Choroid plexus epithelial cell (primary cell): ENCODE measurements around the gene FZR1.

Experiments used
- DNase-seq: peaks from one replicate; pipeline ENCODE4 v3.0.0-alpha.2; 2010; ENCODE audit warnings: low read depth
- H3K4me3 ChIP-seq: 2 replicates; pipeline ENCODE4 v1.5.1; 2011; ENCODE audit warnings: low read depth, mild to moderate bottlenecking, control low read depth, low read length, moderate library complexity
- CTCF ChIP-seq: conservative IDR thresholded peaks from 2 replicates; pipeline ENCODE4 v1.5.1; 2011; ENCODE audit warnings: low read depth, mild to moderate bottlenecking, control low read depth, inconsistent platforms, low read length, moderate library complexity

Gene FZR1

DNA sequence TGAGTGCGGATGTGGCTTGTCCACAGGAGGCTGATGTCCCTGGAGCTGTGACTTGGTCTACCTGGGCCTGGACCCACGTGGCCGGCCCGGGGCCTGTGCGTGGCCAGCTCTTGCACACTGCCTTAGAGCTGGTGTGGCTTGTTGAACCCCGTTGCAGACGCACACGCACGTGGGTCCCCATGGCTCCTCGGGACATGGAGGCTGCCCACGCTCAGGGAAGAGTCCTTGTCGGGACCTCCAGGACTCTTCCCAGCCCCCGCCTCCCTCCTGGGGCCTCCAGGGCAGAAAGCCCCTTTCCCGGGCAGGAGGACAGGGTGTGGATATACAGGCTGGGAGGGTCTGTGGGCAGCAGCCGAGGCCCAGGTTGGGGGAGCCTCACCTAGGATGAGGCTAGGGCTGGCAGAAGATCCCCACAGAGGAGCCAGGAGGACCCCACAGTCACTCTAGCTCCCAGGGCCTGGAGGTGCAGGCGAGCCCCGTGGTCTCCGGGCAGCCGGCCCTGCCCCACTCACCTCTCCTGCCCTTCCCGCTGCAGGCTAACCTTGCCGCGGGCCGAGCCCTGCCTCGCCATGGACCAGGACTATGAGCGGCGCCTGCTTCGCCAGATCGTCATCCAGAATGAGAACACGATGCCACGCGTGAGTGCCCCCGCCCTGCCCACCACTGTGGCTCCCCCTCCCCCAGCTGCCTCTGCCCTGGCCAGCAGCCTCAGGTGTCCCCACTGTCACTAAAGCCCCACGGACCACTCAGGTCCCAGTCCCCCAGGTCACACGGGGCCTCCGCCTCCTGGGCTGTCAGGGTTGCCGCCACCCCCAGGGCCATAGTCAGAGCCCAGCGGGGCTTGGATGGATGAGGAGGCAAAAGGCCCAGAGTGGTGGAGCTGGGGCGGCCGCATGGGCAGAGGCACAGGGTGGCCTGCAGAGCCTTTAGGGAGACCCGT is 16.6 kb downstream of the FZR1 start:
- H3K4me3 ChIP-seq, result no peak overlapping the region
- no peak for DNase-seq
- TF ChIP-seq CTCF, result no peak

- DNase-seq, result no peak
- no peak overlapping the region for H3K4me3 ChIP-seq
- TF ChIP-seq CTCF, result no peak
Measured at GRCh38 chr19:3523361-3524077, 17.4 kb downstream of the FZR1 start.

DNA sequence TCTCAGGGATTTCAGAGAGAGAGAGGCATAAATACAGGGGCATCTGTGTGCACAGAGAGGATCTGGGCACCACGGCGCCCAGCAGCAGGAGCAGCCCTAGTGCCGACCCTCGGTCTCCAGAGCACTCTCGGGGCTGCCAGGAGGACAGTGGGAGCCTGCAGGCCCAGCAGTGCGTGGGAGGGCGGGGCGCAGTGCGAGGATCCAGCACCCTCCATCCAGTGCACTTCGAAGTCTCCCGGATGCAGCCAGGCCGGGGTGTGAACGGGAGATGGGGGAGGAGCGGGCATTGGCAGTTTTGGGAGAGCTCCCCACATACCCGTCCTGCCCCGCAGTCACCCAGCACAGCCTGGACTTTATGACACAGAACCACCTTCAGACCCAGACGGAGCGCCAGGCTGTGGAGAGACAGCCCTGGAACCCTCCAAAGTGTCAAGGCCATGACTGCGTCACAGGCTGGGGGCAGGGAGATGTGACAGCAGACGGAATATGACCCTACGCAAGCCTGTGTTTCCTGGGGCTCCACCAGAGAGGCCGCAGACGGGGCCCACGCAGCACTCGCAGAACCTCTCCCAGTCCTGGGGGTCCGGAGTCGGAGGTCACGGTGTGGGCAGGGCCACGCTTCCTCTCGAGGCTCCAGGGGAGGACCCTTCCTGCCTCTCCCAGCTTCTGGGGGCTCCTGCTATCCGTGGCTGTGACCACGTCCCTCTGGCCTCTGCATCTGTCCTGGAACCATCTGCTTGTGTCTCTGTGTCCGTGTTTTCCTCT is 18.1 kb downstream of the FZR1 start:
- H3K4me3 ChIP-seq, result no peak overlapping the region
- TF ChIP-seq CTCF, result no peak
- no peak for DNase-seq

DNA sequence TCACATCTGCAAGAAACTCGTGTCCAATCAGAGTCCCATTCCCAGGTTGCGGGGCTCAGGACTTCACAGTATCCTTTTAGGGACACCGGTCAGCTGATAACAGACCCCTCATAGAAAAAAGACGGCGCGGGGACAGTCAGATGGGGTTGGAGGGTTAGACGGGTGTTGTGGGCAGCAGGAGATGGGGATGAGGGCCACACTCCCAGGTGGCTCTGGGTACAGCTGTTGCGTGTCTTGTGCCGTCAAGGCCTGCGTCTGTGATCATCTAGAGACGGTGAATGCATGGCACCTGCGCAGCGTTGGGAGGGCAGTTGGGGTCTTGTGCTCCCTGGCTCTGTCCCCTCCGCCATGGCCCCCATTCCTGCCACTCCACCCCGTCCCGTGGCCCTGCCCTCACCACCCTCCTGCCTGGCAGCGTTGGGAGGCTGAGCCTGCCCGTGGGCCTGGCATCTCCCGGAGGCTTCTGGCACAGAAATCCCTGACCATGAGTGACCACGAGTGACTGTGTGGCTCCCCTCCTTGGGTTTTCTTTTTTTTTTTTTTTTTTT is 18.9 kb downstream of the FZR1 start:
- no peak overlapping the region for H3K4me3 ChIP-seq
- DNase-seq, result no peak
- TF ChIP-seq CTCF, result no peak

DNA sequence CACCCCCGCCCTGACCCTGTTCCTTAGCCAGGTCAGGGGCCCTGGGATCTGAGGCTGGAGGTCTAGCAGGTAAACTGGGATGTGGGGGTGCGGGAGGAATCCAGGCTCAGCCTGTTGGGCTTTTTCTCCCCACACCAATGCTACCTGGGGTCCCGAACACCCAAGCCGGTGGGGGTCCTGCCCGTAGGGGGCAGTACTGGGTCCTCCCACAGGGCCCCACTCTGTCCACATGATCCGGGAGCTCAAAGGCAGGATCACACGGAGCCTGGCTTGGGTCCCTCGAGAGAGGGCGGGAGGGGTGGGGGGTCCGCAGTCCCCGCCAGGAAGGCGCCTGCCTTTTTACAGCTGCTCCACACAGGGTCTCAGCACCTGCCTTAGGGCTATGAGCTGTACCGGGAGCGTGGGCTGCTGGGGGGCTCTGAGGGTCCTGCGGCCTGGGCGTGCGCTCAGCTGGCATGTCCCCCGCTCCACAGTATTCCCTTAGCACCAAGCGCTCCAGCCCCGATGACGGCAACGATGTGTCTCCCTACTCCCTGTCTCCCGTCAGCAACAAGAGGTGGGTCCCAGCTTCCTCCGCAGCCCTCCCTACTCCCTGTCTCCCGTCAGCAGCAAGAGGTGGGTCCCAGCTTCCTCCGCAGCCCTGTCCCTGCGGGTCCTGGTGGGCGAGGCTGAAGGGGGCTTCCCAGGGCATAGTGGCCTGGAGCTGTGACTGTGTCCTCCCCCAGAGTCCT is 20.6 kb downstream of the FZR1 start:
- no peak for DNase-seq
- no peak overlapping the region for H3K4me3 ChIP-seq
- TF ChIP-seq CTCF, result peak; percentile 21

GRCh38 chr19:3527238-3527910 is 21.3 kb downstream of the FZR1 start:
- H3K4me3 ChIP-seq, result no peak overlapping the region
- DNase-seq, result no peak
- no peak for TF ChIP-seq CTCF
